OCI-M2 (cell line): ENCODE results near the gene SLC20A1.
A peak's percentile ranks its signal among the peaks of the same experiment; 100 is the strongest.

ENCODE experiments used
- DNase-seq: peaks from one replicate; lab custom pipeline; 2025; ENCODE audit not compliant: unreplicated experiment; lab: John Stamatoyannopoulos, UW

The SLC20A1 gene

DNA sequence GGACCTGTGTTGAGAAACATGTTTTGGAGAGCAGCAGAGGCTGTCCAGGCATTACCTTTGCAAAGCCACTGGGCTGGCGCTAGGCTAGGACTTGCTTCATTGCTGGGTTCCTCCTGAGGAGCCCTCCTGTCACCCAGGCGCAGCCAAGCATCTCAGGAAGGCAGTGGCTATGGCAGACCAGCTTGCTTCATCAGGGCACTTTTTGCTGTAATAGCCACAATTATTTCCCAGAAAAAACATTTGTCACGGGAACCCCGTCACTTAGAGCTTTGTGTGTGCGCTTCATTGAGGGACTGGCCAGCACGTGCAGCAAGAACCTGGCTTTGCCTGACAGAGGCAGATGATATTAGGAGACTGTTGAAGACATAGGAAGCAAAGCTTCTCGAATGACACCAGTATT lies 36.4 kb downstream of the SLC20A1 start:
- DNase-seq: no peak

DNA sequence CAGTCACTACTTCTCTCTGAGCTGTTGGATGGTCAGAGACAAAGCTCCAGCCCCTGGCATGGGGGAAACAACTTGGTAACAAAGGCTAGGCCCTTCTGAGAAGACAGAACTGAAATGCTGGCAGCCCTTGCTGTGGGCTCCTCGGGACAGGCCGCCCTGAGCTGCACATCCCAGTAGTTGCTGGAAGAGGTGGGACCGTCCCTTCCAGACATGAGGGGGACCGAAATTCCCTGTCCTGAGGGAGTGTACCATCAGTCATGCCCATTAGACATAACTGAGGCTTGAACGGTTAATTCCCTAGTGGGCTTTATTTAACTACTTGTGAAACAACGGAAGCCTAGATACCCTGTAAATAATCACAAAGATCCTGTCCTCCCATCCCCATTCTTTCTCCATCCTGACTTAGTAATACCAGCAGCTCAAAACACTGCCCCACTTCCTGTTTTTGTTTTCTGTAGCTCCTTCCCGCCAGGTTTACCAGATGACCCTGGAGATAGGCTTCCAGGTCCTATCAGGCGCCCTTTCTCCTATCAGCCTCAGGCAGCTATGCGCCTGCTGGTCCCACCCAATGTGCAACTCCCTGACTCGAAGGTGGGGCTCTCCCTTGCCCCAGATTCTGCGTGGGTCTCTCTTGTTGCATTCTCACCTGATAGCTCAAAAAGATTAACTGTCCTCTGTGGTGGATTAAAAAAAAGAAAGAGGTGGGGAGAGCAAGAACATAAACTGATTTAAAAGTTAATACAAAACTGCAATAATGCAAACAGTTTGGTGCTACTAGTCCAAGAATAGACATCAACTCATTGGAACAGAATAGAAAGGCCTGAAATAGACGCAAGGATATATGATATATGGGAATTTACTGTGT lies 38.0 kb downstream of the SLC20A1 start:
- peak; percentile 74 for DNase-seq

DNA sequence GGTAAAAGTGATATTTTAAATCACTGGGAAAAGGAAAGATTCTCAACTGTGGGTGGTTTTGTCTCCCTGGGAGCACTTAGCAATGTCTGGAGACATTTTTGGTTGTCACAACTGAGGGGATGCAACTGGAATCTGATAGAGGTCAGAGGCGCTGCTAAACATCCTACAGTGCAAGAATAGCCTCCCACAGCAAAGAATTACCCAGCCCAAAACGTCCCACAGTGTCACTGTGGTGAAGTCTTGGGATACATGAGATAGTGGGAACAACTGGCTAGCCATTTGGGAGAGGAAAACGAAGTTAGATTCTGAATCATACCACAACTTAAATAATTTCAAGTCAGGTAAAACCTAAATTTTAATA lies 38.7 kb downstream of the SLC20A1 start:
- no peak for DNase-seq

DNA sequence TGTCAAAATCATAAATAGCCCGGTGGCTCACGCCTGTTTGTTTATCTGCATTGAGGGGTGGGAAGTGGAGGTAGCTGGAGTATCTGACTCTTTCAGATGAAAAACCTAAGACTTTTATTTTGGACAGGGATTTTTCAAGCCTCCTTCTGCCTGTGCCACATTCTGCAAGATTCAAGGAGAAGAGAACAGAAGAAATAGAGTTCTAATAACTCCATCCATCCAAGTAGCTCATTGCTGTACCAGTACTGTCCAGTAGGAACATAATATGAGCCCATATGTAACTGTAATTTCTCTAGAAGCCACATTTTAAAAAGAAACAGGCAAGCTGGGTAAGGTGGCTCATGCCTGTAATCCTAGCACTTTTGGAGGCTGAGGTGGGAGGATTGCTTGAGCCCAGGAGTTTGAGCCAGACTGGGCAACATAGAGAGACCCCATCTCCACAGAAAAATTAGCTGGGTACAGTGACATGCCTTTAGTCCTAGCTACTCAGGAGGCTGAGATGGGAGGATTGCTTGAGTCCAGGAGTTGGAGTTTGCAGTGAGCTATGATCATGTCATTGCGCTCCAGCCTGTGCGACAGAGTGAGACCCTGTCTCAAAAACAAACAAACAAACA lies 39.6 kb downstream of the SLC20A1 start:
- DNase-seq: no peak

DNA sequence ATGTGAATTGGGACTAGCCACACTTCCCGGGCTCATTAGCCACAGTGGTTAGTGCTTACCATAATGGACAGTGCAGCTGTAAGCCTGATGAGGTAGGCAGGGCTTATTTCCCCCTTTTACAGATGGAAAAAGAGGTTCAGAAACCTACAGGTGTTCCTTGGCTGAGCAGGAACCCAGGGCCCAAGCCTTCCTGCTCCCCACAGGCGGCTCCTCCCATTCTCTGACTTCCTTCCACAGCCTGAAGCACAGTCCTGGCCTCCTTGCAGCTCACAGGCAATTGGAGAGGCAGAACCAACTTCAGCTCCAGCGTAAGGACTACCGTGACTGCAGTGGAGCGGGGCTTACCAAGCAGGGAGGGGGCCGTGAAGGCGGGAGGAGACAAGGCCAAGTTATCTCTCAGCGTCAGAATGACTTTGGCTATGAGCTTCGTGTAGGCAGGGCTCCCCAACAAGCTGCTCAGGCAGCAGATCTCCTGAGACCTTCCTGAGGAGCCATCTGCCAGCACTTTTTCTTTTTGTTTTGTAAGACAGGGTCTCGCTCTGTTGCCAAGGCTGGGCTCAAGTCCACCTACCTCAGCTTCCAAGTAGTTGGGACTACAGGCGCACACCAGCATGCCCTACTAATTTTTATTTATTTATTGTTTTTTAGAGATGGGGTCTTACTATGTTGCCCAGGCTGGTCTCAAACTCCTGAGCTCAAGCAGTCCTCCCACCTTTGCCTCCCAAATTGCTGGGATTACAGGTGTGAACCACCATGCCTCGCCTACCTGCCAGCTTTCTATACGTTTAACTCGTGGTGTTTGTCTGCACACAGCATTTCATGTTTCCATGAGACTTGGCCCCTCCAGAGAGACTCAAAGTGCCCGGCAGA lies 40.8 kb downstream of the SLC20A1 start:
- peak; percentile 27 for DNase-seq

DNA sequence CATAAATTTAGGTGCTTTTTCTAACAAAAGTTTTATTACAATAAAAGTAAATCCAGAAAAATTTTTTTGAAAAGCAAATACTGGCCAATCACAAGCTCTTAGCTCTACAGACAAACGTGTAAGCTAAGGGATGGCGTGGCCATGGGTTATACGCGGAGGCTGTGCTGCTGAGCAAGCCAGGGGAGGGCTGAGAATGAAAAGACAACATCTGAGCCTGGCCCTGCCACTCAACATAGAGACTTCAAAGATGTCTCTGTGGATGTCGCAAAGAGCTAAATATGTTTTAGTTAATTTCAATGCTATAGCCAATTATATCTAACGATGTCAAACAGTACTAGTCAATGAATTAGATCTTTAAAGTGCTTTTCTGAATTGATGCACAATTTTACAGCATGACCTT lies 41.8 kb downstream of the SLC20A1 start:
- no peak for DNase-seq

DNA sequence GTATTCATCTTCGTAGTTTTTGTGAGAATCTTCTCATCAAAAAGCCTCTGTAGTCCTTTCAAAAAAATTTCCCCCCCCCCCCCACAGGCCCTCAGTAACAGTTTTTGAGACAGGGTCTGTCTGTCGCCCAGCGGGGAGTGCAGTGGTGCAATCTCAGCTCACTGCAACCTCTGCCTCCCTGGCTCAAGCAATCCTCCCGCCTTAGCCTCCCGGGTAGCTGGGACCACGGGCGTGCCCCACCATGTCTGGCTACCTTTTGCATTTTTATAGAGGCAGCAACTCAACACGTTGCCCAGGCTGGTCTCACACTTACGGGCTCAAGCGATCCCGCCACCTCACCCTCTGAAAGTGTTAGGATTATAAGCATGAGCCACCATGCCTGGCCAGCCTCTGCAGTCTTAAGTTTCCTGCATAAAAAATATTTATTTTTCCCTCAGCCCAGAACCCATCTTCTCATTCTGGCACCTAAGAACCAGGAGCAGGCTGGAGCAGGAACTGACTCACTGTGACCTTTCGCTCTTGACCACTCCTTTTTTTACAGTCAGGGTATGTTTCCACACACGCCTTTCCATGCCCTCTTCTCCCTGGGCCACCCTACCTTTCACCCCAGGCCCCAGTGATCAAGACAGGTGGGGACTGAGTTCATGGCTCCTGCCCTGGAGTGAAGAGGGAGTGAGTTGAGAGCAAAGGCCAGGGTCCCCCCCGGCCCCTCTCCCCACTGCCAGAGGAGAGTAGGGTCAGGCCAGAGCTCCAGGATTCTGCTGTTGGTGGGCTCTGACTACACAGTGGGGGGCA lies 42.5 kb downstream of the SLC20A1 start:
- no peak for DNase-seq

DNA sequence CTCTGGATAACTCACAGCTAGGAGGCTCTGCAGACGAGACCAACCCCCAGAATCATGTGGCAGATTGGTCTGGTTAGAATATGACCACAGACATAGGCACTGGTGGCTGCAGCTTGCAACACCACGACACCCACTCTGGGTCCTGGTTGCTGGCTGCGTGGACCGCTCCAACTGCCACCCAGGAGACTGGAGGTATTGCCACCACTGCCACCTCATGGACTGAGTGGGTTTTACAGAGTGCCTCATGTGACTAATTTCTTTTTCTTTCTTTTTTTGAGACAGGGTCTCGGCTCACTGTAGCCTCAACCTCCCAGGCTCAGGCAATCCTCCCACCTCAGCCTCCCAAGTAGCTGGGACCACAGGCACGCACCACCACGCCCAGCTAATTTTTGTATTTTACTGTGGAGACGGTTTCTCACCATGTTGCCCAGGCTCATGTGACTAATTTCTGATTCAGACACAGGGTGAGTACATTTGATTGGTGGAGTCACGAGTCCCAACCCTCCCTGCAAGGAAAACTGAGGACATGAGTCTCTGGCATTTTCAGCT lies 45.2 kb downstream of the SLC20A1 start:
- DNase-seq: peak; percentile 39

DNA sequence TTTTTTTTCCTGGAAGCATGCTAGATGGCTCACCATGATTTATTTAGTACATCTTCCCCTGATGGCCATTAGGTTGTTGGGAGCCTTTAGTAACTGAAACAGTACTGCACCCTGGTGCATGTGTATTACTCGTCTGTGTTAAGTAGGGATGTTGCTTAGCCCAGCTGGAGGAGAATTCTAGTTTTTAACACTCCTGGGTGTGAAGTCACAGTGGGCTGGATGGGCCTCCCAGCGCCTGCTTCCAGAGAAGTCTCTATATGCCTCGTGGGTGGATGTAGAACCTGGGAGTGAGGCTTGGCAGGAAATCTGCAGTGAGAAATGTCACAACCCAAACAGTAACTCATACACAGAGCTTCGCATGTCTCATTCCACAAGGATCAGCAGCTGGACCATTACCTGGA lies 46.1 kb downstream of the SLC20A1 start:
- no peak for DNase-seq

DNA sequence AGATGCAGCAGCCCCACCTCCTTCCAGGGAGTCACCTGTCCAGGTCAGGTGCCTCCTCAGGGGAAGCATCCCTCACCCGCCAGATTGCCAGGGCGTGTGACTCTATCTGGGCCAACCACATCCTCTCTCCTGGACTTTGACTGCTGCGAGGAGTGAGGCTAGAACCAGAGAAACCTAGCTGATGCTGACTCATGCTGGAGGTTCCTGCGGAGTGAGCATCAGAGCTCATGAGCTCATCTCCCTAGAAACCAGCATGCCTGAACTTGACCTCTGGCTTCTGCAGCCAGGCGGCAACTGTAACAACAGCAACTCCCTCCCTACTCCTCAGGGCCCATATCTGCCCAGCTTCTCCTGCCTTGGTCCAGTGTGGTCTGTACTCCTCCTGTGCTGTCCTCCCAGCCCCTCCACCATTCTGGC lies 46.8 kb downstream of the SLC20A1 start:
- no peak for DNase-seq

DNA sequence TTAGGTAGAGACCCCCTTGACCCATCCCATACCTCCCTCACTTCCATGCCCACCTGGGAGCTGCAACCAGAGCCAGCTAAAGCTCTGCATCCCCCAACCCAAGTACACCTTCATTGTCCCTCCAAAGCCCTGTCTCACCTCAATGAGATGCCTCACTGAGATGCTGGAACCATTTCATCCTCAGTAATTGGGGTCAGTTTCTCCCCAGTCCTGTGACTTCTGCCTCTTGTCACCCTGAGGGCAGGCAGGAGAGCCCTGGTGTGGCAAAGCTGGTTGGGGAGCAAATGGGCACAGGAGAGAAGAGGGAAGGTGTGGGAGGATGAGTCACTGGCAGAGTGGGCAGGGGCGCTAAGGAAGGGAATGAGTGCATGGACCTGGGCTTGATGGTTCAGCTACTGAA lies 47.2 kb downstream of the SLC20A1 start:
- DNase-seq: no peak

DNA sequence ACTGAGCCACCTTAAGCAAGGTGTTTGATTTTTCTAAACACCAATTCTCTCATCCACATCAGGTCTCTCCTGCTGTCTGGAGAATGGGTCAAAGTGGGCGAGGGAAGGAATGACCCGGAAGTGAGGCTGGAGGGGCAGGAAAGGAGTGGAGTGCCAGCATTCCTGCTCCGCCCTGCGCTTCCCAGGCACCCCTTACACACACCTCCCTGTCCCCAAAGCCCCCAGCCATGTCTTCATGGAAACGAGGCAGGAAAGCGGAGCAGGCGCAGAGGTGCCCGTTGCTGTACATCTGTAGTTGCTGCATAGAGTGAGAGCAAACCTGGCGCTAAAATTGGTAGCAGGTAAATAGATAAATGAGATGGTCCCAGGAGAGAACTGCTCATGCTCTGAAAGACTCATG lies 47.9 kb downstream of the SLC20A1 start:
- DNase-seq: no peak

DNA sequence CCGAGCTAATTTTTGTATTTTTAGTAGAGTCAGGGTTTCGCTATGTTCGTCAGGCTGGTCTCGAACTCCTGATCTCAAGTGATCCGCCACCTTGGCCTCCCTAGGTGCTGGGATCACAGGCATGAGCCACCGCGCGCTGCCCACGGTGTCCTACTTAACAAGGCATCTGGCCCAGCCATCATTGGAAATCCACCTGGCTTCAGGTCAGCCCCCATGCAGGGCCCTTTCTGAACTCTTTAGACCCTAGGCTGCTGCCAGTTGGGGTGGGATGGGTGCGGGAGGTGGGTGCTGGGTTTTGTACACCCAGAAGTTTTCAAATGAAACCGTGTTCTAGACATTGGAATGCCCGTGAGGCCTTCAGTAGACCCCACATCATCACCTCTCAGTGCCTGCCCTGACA lies 48.4 kb downstream of the SLC20A1 start:
- no peak for DNase-seq

DNA sequence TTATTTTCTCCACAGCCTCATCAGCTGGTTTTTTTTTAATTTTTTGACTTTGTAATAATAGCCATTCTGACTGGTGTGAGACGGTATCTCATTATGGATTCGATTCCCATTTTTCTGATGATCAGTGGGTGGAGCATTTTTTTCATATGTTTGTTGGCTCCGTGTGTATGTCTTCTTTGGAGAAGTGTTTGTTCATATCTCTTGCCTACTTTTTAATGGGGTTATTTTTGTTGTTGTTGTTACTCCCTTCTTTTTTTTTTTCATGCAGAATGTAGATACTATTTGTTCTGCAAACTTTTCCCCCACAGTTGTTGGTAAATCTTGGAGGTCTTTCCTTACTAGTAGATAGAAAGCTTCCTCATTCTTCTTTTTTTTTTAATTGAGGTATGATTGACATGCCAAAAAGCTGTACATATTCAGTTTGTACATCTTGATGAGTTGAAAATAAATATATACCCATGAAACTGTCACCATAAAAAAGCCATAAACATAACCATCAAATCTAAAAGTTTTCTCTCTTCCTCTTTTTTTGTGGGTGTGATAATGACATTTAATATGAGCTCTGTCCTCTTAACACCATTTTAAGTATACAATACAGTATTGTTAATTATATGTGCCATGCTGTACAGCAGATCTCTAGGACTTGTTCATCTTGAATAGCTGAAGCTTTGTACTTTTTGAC lies 53.2 kb downstream of the SLC20A1 start:
- DNase-seq: no peak

DNA sequence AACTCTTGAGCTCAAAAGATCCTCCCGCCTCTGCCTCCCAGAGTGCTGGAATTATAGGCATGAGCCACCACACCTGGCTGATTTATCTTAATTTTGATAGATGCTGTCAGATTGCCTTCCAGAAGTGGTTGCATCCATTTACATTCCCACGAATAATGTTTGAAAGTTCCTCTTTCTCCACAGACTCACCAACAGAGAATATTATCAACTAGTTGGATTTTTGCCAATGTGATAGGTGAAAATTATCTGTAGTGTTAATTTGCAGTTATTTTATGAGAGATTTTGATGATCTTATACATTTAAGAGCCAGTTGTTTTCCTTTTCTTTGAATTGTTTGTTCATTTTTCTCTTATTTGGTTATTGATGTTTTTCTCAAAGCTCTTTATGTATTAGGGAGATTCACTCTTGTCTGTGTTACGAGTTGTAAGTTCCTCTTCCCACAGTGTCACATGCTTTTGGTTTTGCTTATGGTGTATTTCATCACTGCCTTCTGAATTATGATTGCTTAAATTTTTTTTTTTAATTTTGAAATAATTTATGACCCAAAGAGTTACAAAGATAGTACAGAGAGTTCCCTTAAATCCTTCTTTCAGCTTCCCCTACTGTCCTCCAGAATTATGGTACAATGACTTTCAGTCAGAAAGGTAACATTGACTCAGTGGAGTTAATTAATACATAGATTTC lies 54.4 kb downstream of the SLC20A1 start:
- no peak for DNase-seq

DNA sequence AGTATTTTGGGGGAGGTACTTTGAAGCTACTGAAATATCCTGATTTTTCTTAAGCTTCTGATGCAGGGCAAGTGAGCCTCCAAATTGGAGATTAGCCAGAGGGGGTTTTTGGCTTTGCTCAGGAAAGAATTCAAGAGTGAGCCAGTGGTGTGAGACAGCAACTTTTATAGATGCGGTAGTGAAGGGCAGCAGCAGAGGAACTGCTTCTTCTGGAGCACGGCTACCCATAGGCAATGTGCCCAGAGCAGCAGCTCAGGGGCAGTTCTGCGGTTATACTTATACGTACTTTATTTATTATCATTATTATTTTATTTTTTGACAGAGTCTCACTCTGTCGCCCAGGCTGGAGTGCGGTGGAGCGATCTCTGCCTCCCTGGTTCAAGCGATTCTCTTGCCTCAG lies 55.3 kb downstream of the SLC20A1 start:
- DNase-seq: no peak

DNA sequence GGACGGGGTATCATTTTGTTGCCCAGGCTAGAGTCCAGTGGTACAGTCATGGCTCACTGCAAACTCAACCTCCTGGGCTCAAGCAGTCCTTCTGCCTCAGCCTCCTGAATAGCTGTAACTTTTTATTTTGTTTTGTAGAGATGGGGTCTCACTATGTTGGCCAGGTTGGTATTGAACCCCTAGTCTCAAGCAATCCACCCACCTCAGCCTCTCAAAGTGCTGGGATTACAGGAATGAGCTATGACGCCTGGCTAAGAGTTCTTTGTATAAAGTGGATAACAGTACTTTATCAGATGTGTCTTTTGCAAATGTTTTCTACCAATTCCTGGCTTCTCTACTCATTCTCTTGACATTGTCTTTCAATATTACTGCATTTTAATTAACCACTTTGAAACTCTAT lies 57.9 kb downstream of the SLC20A1 start:
- no peak for DNase-seq

DNA sequence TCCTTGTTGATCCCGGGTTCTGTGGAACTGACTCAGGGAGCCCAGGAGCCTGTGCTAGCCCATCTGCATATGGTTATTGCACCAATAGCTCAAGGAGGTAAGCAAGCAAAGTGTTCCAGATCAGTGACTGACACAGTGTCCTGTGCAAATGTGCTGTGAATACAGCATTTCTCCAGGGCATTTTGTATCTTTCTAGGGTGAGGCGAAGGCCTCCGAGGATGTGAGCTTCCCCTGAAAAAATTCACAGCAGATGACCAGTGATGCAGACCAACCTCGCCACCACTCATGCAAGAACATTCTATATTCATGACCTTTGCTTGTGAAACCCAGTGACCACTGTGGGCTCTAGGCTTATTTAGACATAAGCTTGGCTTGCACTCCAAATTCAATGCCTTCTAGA lies 59.8 kb downstream of the SLC20A1 start:
- no peak for DNase-seq

DNA sequence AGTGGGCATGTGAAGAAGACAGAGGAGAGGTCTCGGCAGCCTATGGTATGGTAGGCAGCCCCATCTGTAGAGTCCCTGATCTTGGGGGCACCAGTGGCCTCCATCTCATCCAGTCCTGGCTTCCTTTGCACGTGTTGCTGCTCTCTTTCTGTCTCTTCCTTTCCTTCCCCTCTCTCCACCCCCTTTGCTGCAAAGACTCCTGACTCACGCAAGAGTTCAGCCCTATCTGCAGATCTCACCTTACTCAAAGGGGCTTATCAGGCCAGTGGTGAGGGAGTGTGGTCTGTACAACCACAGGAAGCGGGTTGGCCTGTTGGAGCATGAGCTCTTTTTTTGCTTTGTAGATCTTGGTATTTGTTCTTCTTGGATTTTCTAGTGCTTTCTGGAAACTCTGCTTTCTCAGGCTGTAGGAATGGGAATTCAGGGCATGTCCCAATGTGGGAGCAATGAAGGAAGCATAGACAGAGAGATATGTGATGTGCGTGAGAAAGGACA lies 60.5 kb downstream of the SLC20A1 start:
- peak; percentile 30 for DNase-seq
